HEK293T (cell line): ENCODE results near the gene LRBA.

Experiments
- FOXA1 ChIP-seq: fragments of 450-650 bp; IDR thresholded peaks from 2 replicates; pipeline ENCODE4 v1.6.1; 2016; ENCODE audit warnings: mild to moderate bottlenecking
- FOXK2 ChIP-seq: fragments of 450-650 bp; IDR thresholded peaks from 2 replicates; pipeline ENCODE4 v1.6.1; 2016; ENCODE audit warnings: mild to moderate bottlenecking

GRCh38 chr4:150974750-150975149 lies 40.3 kb downstream of the LRBA start:
- TF ChIP-seq FOXK2 (no peak), FOXA1 (no peak)
